Memory B cell (primary cell): ENCODE measurements around the gene SMR3B.

ENCODE experiments used
- ATAC-seq: fragments of 150-1000 bp; cut with Tn5 transposase; 2 replicates; pipeline ENCODE4 v1.10.0; 2021; ENCODE audit warnings: low read depth, mild to moderate bottlenecking, moderate library complexity
- DNase-seq, 2 donors: peaks; one replicate each; pipeline ENCODE4 v3.0.0; 2022; ENCODE audit warnings: low spot score in 2 of 2
- H3K27ac Mint-ChIP-seq: one replicate; pipeline ENCODE4 v1.8.0; 2022; ENCODE audit warnings: mild to moderate bottlenecking, moderate library complexity, mixed read lengths
- H3K27me3 Mint-ChIP-seq: one replicate; pipeline ENCODE4 v1.8.0; 2022; ENCODE audit warnings: mixed read lengths
- H3K36me3 Mint-ChIP-seq: one replicate; pipeline ENCODE4 v1.8.0; 2022; ENCODE audit warnings: mild to moderate bottlenecking, mixed read lengths
- H3K4me1 Mint-ChIP-seq: one replicate; pipeline ENCODE4 v1.8.0; 2022; ENCODE audit warnings: mixed read lengths
- H3K4me3 Mint-ChIP-seq: one replicate; pipeline ENCODE4 v1.8.0; 2022; ENCODE audit warnings: mild to moderate bottlenecking, moderate library complexity, mixed read lengths
- H3K9me3 Mint-ChIP-seq: one replicate; pipeline ENCODE4 v1.8.0; 2022; ENCODE audit warnings: mixed read lengths

Gene SMR3B

GRCh38 chr4:70397580-70397979 is 14.6 kb downstream of the SMR3B start, which contains the start of gene OPRPN:
OPRPN (plus strand) TSS chr4:70397940; CDS start chr4:70399286, 1,346 bp downstream.
- ATAC-seq: no peak
- Mint-ChIP-seq H3K4me3 (no peak within 1 kb of the TSS), H3K27me3 (no peaks in the 10 kb centered on the region), H3K36me3 (no peaks in the 10 kb centered on the region), H3K4me1 (no peaks in the 10 kb centered on the region), H3K27ac (no peak within 1 kb of the TSS), H3K9me3 (no peaks in the 10 kb centered on the region)
- DNase-seq: no peak

DNA sequence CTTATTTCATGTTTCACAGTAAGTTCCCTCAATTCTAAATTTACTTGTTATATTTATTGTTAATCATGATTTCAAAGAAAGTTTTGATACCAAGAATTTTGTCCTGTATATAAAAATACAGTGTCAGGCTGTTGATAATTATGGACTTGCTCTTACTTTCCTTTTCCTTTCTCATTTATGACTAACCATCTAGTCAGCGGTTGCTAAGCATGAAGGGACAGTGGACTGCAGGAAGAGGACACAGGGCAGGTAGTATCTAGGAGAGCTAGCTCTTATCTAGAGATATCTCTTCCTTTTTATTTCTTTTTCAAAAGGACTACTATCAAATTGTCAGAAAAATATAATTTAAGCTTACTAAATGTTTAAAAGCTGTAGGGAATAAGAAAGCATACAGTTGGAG is 16.4 kb downstream of the SMR3B start:
- Mint-ChIP-seq H3K9me3 (no peaks in the 10 kb centered on the region), H3K27ac (no peak overlapping the region), H3K36me3 (no peaks in the 10 kb centered on the region), H3K4me3 (no peak overlapping the region), H3K27me3 (peaks cover 1% of the 10 kb centered on the region), H3K4me1 (no peaks in the 10 kb centered on the region)
- DNase-seq (no peak), ATAC-seq (no peak)

DNA sequence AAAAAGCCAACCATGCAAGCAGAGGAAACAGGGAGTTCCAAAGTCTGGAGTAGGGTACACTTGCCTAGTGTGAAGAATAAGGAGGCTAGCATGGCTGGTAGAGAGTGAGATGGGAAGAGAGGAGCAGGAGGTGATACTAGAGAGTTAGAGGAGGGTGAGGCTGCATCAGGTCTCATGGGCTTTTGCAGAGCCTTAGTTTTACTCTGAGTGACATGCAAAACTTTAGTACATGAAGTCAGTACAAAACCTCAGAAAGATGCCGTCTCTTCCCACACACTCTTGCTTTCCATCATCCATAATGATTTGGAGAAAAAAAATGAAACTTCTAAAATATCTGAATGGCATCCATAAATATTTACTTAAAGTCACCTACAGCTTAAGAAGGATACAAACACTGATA is 19.8 kb downstream of the SMR3B start:
- Mint-ChIP-seq H3K4me3 (no peak overlapping the region), H3K9me3 (no peaks in the 10 kb centered on the region), H3K27ac (no peak overlapping the region), H3K36me3 (no peaks in the 10 kb centered on the region), H3K27me3 (peaks cover 3% of the 10 kb centered on the region), H3K4me1 (no peaks in the 10 kb centered on the region)
- DNase-seq (no peak), ATAC-seq (no peak)

- Mint-ChIP-seq H3K4me3 (no peak overlapping the region), H3K27me3 (peaks cover 4% of the 10 kb centered on the region), H3K9me3 (peaks cover 2% of the 10 kb centered on the region), H3K36me3 (no peaks in the 10 kb centered on the region), H3K4me1 (no peaks in the 10 kb centered on the region), H3K27ac (no peak overlapping the region)
- no peak for ATAC-seq
- DNase-seq: no peak
These were observed 22.8 kb downstream of the SMR3B start for GRCh38 chr4:70405765-70406164.

DNA sequence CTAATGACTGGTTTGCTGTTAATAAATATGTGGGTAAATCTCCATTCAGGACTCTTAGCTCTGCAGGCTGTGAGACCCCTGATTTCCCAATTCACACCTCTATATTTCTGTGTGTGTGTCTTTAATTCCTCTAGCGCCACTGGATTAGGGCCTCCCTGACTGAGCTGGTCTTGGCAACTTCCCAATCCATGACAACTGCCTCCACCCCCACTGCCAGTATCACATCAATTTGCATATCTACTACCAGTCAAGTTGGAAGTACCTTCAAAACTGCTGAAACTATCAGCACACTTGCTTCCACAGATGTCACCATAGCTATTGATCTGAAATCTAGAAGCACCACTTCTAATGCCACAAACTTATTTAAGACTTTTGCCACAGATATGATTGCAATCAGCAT is 42.4 kb downstream of the SMR3B start:
- ATAC-seq (no peak), DNase-seq (no peak)
- Mint-ChIP-seq H3K4me1 (no peaks in the 10 kb centered on the region), H3K36me3 (no peaks in the 10 kb centered on the region), H3K4me3 (no peak overlapping the region), H3K27ac (no peak overlapping the region), H3K27me3 (peaks cover 3% of the 10 kb centered on the region), H3K9me3 (peaks cover 8% of the 10 kb centered on the region)

- DNase-seq (no peak), ATAC-seq (no peak)
- Mint-ChIP-seq H3K4me3 (no peak overlapping the region), H3K27me3 (peaks cover 3% of the 10 kb centered on the region), H3K9me3 (peaks cover 7% of the 10 kb centered on the region), H3K27ac (no peak overlapping the region), H3K4me1 (no peaks in the 10 kb centered on the region), H3K36me3 (no peaks in the 10 kb centered on the region)
These were observed 43.9 kb downstream of the SMR3B start for GRCh38 chr4:70426789-70427188.

DNA sequence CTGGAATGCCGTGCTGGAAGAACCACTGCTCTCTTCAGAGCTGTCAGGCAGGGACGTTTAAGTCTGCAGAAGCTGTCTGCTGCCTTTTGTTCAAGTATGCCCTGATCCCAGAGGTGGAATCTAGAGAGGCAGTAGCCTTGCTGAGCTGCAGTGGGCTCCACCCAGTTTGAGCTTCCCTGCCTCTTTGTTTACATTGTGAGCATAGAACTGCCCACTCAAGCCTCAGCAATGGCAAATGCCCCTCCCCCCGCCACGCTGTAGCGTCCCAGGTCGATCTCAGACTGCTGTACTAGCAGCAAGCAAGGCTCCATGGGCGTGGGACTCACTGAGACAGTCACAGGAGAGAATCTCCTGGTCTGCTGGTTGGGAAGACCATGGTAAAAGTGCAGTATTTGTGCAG is 54.3 kb downstream of the SMR3B start:
- no peak overlapping the region for H3K4me3 Mint-ChIP-seq
- H3K4me1 Mint-ChIP-seq: no peaks in the 10 kb centered on the region
- ATAC-seq (no peak), DNase-seq (no peak)
- H3K27ac Mint-ChIP-seq: no peak overlapping the region
- H3K9me3 Mint-ChIP-seq: peaks cover 7% of the 10 kb centered on the region
- peaks cover 7% of the 10 kb centered on the region for H3K27me3 Mint-ChIP-seq
- no peaks in the 10 kb centered on the region for H3K36me3 Mint-ChIP-seq
